Coronary artery (tissue), 2 donors: ENCODE results near the gene PLEKHG5.

ENCODE experiments used
- DNase-seq: peaks from one replicate; pipeline ENCODE4 v3.0.0-alpha.2; 2017; ENCODE audit warnings: low spot score
- H3K27ac ChIP-seq, 2 donors: fragments of 200-600 bp; sonication (generic); one replicate each; pipeline ENCODE4 v1.5.1; 2016 to 2019
- H3K4me3 ChIP-seq: fragments of 200-600 bp; sonication (generic); 2 replicates; pipeline ENCODE4 v1.5.1; 2016; ENCODE audit warnings: mild to moderate bottlenecking, moderate library complexity
- TF ChIP-seq, protein P1 (sequence below): fragments of 200-600 bp; sonication (generic); IDR thresholded peaks from one replicate; pipeline ENCODE4 v1.5.1; 2019; ENCODE audit warnings: antibody characterized with exemption

The PLEKHG5 gene

DNA sequence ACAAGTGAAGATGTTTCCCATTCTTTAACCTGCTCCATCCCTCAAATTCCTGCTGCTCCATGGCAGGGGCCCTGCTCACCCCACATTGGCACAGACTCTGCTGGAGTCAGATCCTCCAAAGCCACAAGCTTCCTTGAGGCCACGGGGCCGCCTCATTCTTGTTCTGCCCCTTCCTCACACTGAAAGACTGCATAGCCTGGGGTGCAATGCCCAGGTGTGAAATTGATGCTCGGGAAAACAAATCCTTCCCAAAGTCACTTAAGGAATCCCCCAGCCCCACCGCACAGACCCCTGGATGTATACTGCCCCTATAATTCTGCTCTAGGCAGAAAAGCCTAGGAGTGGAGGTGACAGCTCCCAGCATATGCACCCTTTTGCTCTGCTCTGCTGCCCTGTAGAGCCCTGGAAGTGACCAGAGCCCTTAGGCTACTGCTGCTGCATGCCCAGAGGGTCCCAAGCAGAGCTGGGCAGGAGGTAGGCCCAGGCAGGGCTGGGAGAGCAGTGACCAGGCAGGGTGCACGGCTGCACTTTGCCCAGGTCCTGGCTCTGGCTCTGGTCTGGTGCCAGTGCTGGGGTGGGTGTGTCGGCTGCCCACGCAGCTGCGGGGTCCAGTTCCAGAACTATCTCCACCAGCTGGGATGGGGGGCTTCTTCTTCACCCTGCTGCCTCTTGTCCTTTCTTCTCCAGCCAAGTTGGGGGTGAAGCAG is 73.4 kb downstream of the PLEKHG5 start:
- no peak for DNase-seq
- Histone ChIP-seq H3K4me3 (no peak overlapping the region), H3K27ac (no peak overlapping the region)
- TF ChIP-seq, protein P1, sequence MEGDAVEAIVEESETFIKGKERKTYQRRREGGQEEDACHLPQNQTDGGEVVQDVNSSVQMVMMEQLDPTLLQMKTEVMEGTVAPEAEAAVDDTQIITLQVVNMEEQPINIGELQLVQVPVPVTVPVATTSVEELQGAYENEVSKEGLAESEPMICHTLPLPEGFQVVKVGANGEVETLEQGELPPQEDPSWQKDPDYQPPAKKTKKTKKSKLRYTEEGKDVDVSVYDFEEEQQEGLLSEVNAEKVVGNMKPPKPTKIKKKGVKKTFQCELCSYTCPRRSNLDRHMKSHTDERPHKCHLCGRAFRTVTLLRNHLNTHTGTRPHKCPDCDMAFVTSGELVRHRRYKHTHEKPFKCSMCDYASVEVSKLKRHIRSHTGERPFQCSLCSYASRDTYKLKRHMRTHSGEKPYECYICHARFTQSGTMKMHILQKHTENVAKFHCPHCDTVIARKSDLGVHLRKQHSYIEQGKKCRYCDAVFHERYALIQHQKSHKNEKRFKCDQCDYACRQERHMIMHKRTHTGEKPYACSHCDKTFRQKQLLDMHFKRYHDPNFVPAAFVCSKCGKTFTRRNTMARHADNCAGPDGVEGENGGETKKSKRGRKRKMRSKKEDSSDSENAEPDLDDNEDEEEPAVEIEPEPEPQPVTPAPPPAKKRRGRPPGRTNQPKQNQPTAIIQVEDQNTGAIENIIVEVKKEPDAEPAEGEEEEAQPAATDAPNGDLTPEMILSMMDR: no peak
